Panc1 (cell line): ENCODE measurements around the gene ADGRG7. TPM values are rescaled to one million over a fixed set of nuclear protein-coding genes. Genes with fewer than 3 reads are reported as not detected.

ENCODE experiments used
- ATAC-seq: fragments of 200-7000 bp; cut with Tn5 transposase; 2 replicates; pipeline ENCODE4 v1.9.1; 2020; ENCODE audit warnings: mild to moderate bottlenecking, moderate library complexity
- BruUV-seq: library from RNA; stranded (reverse); fragments of 400-500 nt; replicated peaks from 2 replicates; lab custom pipeline; 2021; lab: Mats Ljungman, UMichigan
- CTCF ChIA-PET: fragments of 300-600 bp; sonication (Branson Sonifier 250); formaldehyde crosslinking; loops from one replicate; lab custom pipeline; 2022; ENCODE audit warnings: antibody characterized with exemption; lab: Charles Lee
- POLR2A ChIA-PET: fragments of 300-600 bp; sonication (Branson Sonifier 250); formaldehyde crosslinking; loops from one replicate; lab custom pipeline; 2022; ENCODE audit warnings: antibody characterized with exemption; lab: Charles Lee
- DNase-seq: peaks from one replicate; pipeline ENCODE4 v3.0.0-alpha.2; 2010; ENCODE audit warnings: low read depth, low spot score
- H3K27ac ChIP-seq: 2 replicates; pipeline ENCODE4 v1.5.1; 2011; ENCODE audit warnings: mild to moderate bottlenecking, low read length, inconsistent platforms
- H3K27me3 ChIP-seq: fragments of 200-500 bp; sonication (Bioruptor generic); 2 replicates; pipeline ENCODE4 v1.6.0; 2014; ENCODE audit warnings: low read length, inconsistent platforms; ENCODE audit not compliant: control insufficient read depth, insufficient read depth
- H3K36me3 ChIP-seq: fragments of 200-500 bp; sonication (Bioruptor generic); 2 replicates; pipeline ENCODE4 v1.5.1; 2014; ENCODE audit warnings: inconsistent platforms, mild to moderate bottlenecking, low read length, moderate library complexity; ENCODE audit not compliant: control insufficient read depth, insufficient read depth
- H3K4me1 ChIP-seq: 2 replicates; pipeline ENCODE4 v1.5.1; 2011; ENCODE audit warnings: inconsistent platforms, mild to moderate bottlenecking, low read length, moderate library complexity; ENCODE audit not compliant: control insufficient read depth, insufficient read depth
- H3K4me3 ChIP-seq, 2 experiments: 2 replicates each; pipeline ENCODE4 v1.5.1; 2011 to 2012; ENCODE audit warnings: low read depth in 2 of 2, low read length in 2 of 2, mild to moderate bottlenecking in 2 of 2, inconsistent platforms in 1 of 2, moderate library complexity in 1 of 2
- H3K9me3 ChIP-seq: fragments of 200-500 bp; sonication (Bioruptor generic); 2 replicates; pipeline ENCODE4 v1.5.1; 2014; ENCODE audit warnings: low read depth, mild to moderate bottlenecking, inconsistent platforms, low read length, moderate library complexity; ENCODE audit not compliant: control insufficient read depth, insufficient read depth
- POLR2AphosphoS5 ChIP-seq: IDR thresholded peaks from 2 replicates; pipeline ENCODE4 v1.6.1; 2012; ENCODE audit warnings: mild to moderate bottlenecking, low read depth, low read length, moderate library complexity
- REST ChIP-seq, 2 experiments: IDR thresholded peaks; 2 replicates each; pipeline ENCODE4 v1.6.1; 2011 to 2012; ENCODE audit warnings: low read depth in 2 of 2, control low read depth in 1 of 2, low read length in 1 of 2, mild to moderate bottlenecking in 1 of 2, moderate library complexity in 1 of 2; ENCODE audit not compliant: insufficient read depth in 1 of 2
- SIN3A ChIP-seq: IDR thresholded peaks from 2 replicates; pipeline ENCODE4 v1.6.1; 2012; ENCODE audit warnings: low read depth, mild to moderate bottlenecking, low read length, moderate library complexity, borderline replicate concordance; ENCODE audit not compliant: insufficient read depth
- TCF7L2 ChIP-seq: IDR thresholded peaks from 2 replicates; pipeline ENCODE4 v1.6.1; 2011; ENCODE audit warnings: mild to moderate bottlenecking, low read depth, low read length, inconsistent platforms
- in situ Hi-C: cut with HindIII; loops from 2 replicates; pipeline ENCODE4 v1.10.0; 2016; ENCODE audit warnings: low sequenced_read_pairs, low pct_unique_long_range_greater_than_20kb
- intact Hi-C: fragments of 100-400 bp; cut with micrococcal nuclease; formaldehyde crosslinking; loops from one replicate; pipeline ENCODE4 v1.10.0; 2022; ENCODE audit not compliant: unreplicated experiment
- total RNA-seq: library from RNA; stranded (reverse); gene quantifications from one replicate; pipeline ENCODE4 v1.2.1, GENCODE V29; 2021; ENCODE audit not compliant: unreplicated experiment
- TF ChIP-seq, protein P1 (sequence below): fragments of 450-650 bp; IDR thresholded peaks from 2 replicates; pipeline ENCODE4 v1.5.1; 2017; ENCODE audit warnings: mild to moderate bottlenecking

ADGRG7 gene
- total RNA-seq, 1 experiment from 2014 or later, result not detected

DNA sequence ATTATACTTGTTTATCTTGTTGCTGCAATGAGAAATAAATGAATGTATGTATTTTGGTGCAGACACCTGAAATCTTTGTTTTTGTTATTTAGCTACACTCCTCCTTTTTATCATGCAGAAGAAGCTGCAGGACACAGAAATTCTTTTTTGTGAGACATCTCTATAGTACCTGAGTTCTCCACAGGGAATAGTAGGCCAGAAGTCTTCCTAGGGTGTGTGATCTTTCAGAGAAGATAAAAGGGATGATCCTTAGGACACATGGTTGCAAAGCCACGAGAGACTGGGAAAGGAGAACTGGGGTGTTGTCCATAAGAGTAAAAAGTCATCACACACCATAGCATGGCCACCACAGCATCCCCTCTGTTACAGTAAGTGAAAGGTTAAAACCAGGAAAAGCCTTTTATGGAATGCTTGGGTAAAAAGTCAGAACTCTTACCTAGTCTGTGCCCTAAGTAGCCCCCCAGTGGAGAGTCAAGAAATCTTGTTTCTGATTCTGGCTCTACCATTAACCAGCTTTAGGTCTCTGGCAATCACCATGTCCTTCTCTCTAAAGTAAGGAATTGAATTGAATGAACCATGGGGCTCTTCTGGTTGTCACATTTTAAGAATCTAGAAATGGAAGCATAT lies 31.9 kb upstream of the ADGRG7 start:
- no peak for TF ChIP-seq SIN3A
- no peak for TF ChIP-seq TCF7L2
- TF ChIP-seq, protein P1, sequence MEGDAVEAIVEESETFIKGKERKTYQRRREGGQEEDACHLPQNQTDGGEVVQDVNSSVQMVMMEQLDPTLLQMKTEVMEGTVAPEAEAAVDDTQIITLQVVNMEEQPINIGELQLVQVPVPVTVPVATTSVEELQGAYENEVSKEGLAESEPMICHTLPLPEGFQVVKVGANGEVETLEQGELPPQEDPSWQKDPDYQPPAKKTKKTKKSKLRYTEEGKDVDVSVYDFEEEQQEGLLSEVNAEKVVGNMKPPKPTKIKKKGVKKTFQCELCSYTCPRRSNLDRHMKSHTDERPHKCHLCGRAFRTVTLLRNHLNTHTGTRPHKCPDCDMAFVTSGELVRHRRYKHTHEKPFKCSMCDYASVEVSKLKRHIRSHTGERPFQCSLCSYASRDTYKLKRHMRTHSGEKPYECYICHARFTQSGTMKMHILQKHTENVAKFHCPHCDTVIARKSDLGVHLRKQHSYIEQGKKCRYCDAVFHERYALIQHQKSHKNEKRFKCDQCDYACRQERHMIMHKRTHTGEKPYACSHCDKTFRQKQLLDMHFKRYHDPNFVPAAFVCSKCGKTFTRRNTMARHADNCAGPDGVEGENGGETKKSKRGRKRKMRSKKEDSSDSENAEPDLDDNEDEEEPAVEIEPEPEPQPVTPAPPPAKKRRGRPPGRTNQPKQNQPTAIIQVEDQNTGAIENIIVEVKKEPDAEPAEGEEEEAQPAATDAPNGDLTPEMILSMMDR, result no peak
- no peak for TF ChIP-seq REST (IDR thresholded peaks at IDR 0.05; ENCODE audit: insufficient read depth in 1 of 2, low read depth in 2 of 2, low read length in 1 of 2)
- no peak for TF ChIP-seq POLR2AphosphoS5
- BruUV-seq, result no TSS peak
- intact Hi-C loops, result no loop called here
- in situ Hi-C loops, result no loop called here
- Histone ChIP-seq H3K9me3 (no peaks in the 10 kb centered on the region), H3K4me1 (no peaks in the 10 kb centered on the region), H3K4me3 (no peak overlapping the region), H3K27ac (no peak overlapping the region), H3K36me3 (no peaks in the 10 kb centered on the region), H3K27me3 (no peaks in the 10 kb centered on the region; the same call in 1 of the 2 replicates)
- POLR2A ChIA-PET, result no interaction called here
- CTCF ChIA-PET, result no interaction called here
- ATAC-seq (no peak), DNase-seq (no peak)

DNA sequence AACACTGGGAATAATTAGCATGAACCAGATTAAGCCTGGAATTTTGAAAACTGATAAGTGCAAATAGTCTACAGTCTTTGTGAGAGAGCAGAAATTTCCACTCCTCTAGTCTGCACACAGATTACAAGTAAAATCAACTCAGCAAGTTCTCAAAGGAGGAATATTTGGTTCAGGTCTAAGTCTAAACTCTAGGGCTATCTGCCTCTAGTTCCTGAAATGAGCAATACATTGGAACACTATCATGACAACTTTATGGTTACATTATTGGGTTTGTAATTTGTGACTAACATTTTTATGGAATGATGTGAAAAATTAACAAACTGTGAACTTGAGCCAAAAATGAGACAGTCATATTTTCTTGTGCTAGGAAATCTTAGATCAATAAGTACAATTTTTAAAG lies 30.8 kb upstream of the ADGRG7 start:
- ChIA-PET POLR2A (no interaction called here), CTCF (no interaction called here)
- intact Hi-C loops, result no loop called here
- DNase-seq (no peak), ATAC-seq (no peak)
- Histone ChIP-seq H3K36me3 (no peaks in the 10 kb centered on the region), H3K27ac (no peak overlapping the region), H3K4me1 (no peaks in the 10 kb centered on the region), H3K27me3 (no peaks in the 10 kb centered on the region; the same call in 1 of the 2 replicates), H3K4me3 (no peak overlapping the region), H3K9me3 (no peaks in the 10 kb centered on the region)
- BruUV-seq, result no TSS peak
- TF ChIP-seq POLR2AphosphoS5 (no peak), SIN3A (no peak), REST (IDR thresholded peaks at IDR 0.05; ENCODE audit: insufficient read depth in 1 of 2, low read depth in 2 of 2, low read length in 1 of 2) (no peak), TCF7L2 (no peak)
- TF ChIP-seq, protein P1, result no peak
- in situ Hi-C loops, result no loop called here
